OCI-LY3 (cell line): ENCODE measurements around the gene GGCT.

Experiments
- H2AFZ ChIP-seq: fragments of 200-600, 300-600 bp; shearing (Covaris generic); 2 replicates; pipeline ENCODE4 v1.6.0; 2014; ENCODE audit warnings: antibody characterized with exemption, low read depth, low read length
- H3K27ac ChIP-seq: fragments of 200-600, 300-600 bp; sonication (generic); 2 replicates; pipeline ENCODE4 v1.5.1; 2014; ENCODE audit warnings: mild to moderate bottlenecking, low read length, moderate library complexity, mixed read lengths
- H3K27me3 ChIP-seq: fragments of 200-600, 300-600 bp; sonication (generic); 2 replicates; pipeline ENCODE4 v1.6.1; 2014; ENCODE audit warnings: low read depth, low read length, mixed read lengths
- H3K36me3 ChIP-seq: fragments of 200-600, 300-600 bp; sonication (generic); replicated peaks from 2 replicates; pipeline ENCODE3; 2014; ENCODE audit warnings: low read depth, low read length, mixed read lengths
- H3K4me1 ChIP-seq: fragments of 300-600, 200-600 bp; sonication (generic); 2 replicates; pipeline ENCODE4 v1.6.1; 2014; ENCODE audit warnings: low read length, mixed read lengths
- H3K4me2 ChIP-seq: fragments of 200-600, 300-600 bp; sonication (generic); 2 replicates; pipeline ENCODE4 v1.6.1; 2014; ENCODE audit warnings: low read length, mixed read lengths
- H3K4me3 ChIP-seq: fragments of 300-600, 200-600 bp; sonication (generic); 2 replicates; pipeline ENCODE4 v1.5.1; 2014; ENCODE audit warnings: antibody characterized with exemption, mild to moderate bottlenecking, low read length, moderate library complexity
- H3K79me2 ChIP-seq: fragments of 300-600, 200-600 bp; shearing (Covaris generic); 2 replicates; pipeline ENCODE4 v1.6.1; 2014; ENCODE audit warnings: mild to moderate bottlenecking, low read length, mixed read lengths
- H3K9ac ChIP-seq: fragments of 300-600, 200-600 bp; shearing (Covaris generic); 2 replicates; pipeline ENCODE4 v1.6.0; 2014; ENCODE audit warnings: mild to moderate bottlenecking, low read length, moderate library complexity
- H3K9me3 ChIP-seq: fragments of 200-600, 300-600 bp; shearing (Covaris generic); 2 replicates; pipeline ENCODE4 v1.6.1; 2014; ENCODE audit warnings: low read length, mixed read lengths; ENCODE audit not compliant: insufficient read depth
- H4K20me1 ChIP-seq: fragments of 200-600, 300-600 bp; sonication (generic); 2 replicates; pipeline ENCODE4 v1.6.1; 2016; ENCODE audit warnings: low read length, mixed read lengths; ENCODE audit not compliant: insufficient read depth
- CTCF ChIP-seq: fragments of 200-600, 300-600 bp; sonication (generic); IDR thresholded peaks from 2 replicates; pipeline ENCODE4 v1.5.1; 2014; ENCODE audit warnings: antibody characterized with exemption, low read length, low read depth
- EZH2phosphoT487 ChIP-seq: fragments of 200-600 bp; shearing (Covaris generic); IDR thresholded peaks from 2 replicates; pipeline ENCODE4 v1.6.1; 2018; ENCODE audit warnings: antibody characterized with exemption, mixed run types, low read depth

Gene GGCT

GRCh38 chr7:30515761-30516160 lies 11.1 kb upstream of the GGCT start:
- Histone ChIP-seq H3K27me3 (no peaks in the 10 kb centered on the region), H4K20me1 (no peaks in the 10 kb centered on the region), H3K79me2 (no peaks in the 10 kb centered on the region), H3K27ac (no peak overlapping the region), H3K4me2 (no peak overlapping the region), H3K9me3 (no peaks in the 10 kb centered on the region), H3K36me3 (no peaks in the 10 kb centered on the region), H2AFZ (no peak overlapping the region), H3K4me3 (no peak overlapping the region), H3K9ac (no peak overlapping the region), H3K4me1 (peaks cover 6% of the 10 kb centered on the region)
- no peak for TF ChIP-seq EZH2phosphoT487
- no peak for TF ChIP-seq CTCF

- no peaks in the 10 kb centered on the region for H3K36me3 ChIP-seq
- H3K4me2 ChIP-seq, result no peak overlapping the region
- TF ChIP-seq CTCF, result no peak
- TF ChIP-seq EZH2phosphoT487, result no peak
- no peak overlapping the region for H2AFZ ChIP-seq
- no peaks in the 10 kb centered on the region for H3K9me3 ChIP-seq
- no peak overlapping the region for H3K9ac ChIP-seq
- no peaks in the 10 kb centered on the region for H4K20me1 ChIP-seq
- H3K4me3 ChIP-seq, result no peak overlapping the region
- H3K79me2 ChIP-seq, result no peaks in the 10 kb centered on the region
- H3K4me1 ChIP-seq, result no peaks in the 10 kb centered on the region
- no peak overlapping the region for H3K27ac ChIP-seq
- no peaks in the 10 kb centered on the region for H3K27me3 ChIP-seq
Measured at GRCh38 chr7:30514776-30515175, 10.1 kb upstream of the GGCT start.

- no peaks in the 10 kb centered on the region for H4K20me1 ChIP-seq
- H3K79me2 ChIP-seq, result no peaks in the 10 kb centered on the region
- H3K4me3 ChIP-seq, result no peak overlapping the region
- no peaks in the 10 kb centered on the region for H3K9me3 ChIP-seq
- H3K36me3 ChIP-seq, result no peaks in the 10 kb centered on the region
- no peak overlapping the region for H3K9ac ChIP-seq
- H3K4me2 ChIP-seq, result no peak overlapping the region
- H2AFZ ChIP-seq, result no peak overlapping the region
- H3K27ac ChIP-seq, result no peak overlapping the region
- no peaks in the 10 kb centered on the region for H3K4me1 ChIP-seq
- H3K27me3 ChIP-seq, result no peaks in the 10 kb centered on the region
- TF ChIP-seq EZH2phosphoT487 (no peak), CTCF (no peak)
Measured at GRCh38 chr7:30514177-30514576, 9.5 kb upstream of the GGCT start.

- no peak overlapping the region for H3K9ac ChIP-seq
- H3K79me2 ChIP-seq, result no peaks in the 10 kb centered on the region
- H2AFZ ChIP-seq, result no peak overlapping the region
- H3K27me3 ChIP-seq, result no peaks in the 10 kb centered on the region
- no peaks in the 10 kb centered on the region for H4K20me1 ChIP-seq
- no peak overlapping the region for H3K4me3 ChIP-seq
- H3K27ac ChIP-seq, result no peak overlapping the region
- no peak for TF ChIP-seq CTCF
- TF ChIP-seq EZH2phosphoT487, result no peak
- H3K36me3 ChIP-seq, result no peaks in the 10 kb centered on the region
- no peaks in the 10 kb centered on the region for H3K9me3 ChIP-seq
- no peak overlapping the region for H3K4me2 ChIP-seq
- no peaks in the 10 kb centered on the region for H3K4me1 ChIP-seq
Measured at GRCh38 chr7:30513762-30514161, 9.1 kb upstream of the GGCT start.
